ENCODE measurements around the gene NFIB.

The NFIB gene

GRCh38 chr9:14258156-14258555 lies 55.8 kb downstream of the NFIB start:
- H3K4me1 Mint-ChIP-seq (ENCODE audit: low read depth), result no peaks in the 10 kb centered on the region
- no peaks in the 10 kb centered on the region for H3K27me3 Mint-ChIP-seq (ENCODE audit: low read depth)
- DNase-seq (ENCODE audit: low spot score), result no peak
- no peaks in the 10 kb centered on the region for H3K36me3 Mint-ChIP-seq (ENCODE audit: low read depth)
- H3K27ac Mint-ChIP-seq, result no peak overlapping the region
- H3K4me3 Mint-ChIP-seq, result no peak overlapping the region
- no peaks in the 10 kb centered on the region for H3K9me3 Mint-ChIP-seq

GRCh38 chr9:14256588-14256987 lies 57.4 kb downstream of the NFIB start:
- no peak for DNase-seq (ENCODE audit: low spot score)
- Mint-ChIP-seq H3K27ac (no peak overlapping the region), H3K4me3 (no peak overlapping the region), H3K36me3 (ENCODE audit: low read depth) (no peaks in the 10 kb centered on the region), H3K9me3 (no peaks in the 10 kb centered on the region), H3K27me3 (ENCODE audit: low read depth) (no peaks in the 10 kb centered on the region), H3K4me1 (ENCODE audit: low read depth) (no peaks in the 10 kb centered on the region)

- Mint-ChIP-seq H3K36me3 (ENCODE audit: low read depth) (no peaks in the 10 kb centered on the region), H3K4me1 (ENCODE audit: low read depth) (no peaks in the 10 kb centered on the region), H3K27me3 (ENCODE audit: low read depth) (no peaks in the 10 kb centered on the region), H3K9me3 (no peaks in the 10 kb centered on the region), H3K4me3 (no peak overlapping the region), H3K27ac (no peak overlapping the region)
- DNase-seq (ENCODE audit: low spot score), result no peak
These were observed 62.5 kb downstream of the NFIB start for GRCh38 chr9:14251154-14252071.

GRCh38 chr9:14250794-14251153 lies 63.2 kb downstream of the NFIB start:
- H3K4me3 Mint-ChIP-seq, result no peak overlapping the region
- no peak for DNase-seq (ENCODE audit: low spot score)
- H3K36me3 Mint-ChIP-seq (ENCODE audit: low read depth), result no peaks in the 10 kb centered on the region
- no peaks in the 10 kb centered on the region for H3K9me3 Mint-ChIP-seq
- no peak overlapping the region for H3K27ac Mint-ChIP-seq
- no peaks in the 10 kb centered on the region for H3K4me1 Mint-ChIP-seq (ENCODE audit: low read depth)
- no peaks in the 10 kb centered on the region for H3K27me3 Mint-ChIP-seq (ENCODE audit: low read depth)

GRCh38 chr9:14249527-14249926 lies 64.4 kb downstream of the NFIB start:
- Mint-ChIP-seq H3K36me3 (ENCODE audit: low read depth) (no peaks in the 10 kb centered on the region), H3K4me1 (ENCODE audit: low read depth) (no peaks in the 10 kb centered on the region), H3K4me3 (no peak overlapping the region), H3K27ac (no peak overlapping the region), H3K9me3 (no peaks in the 10 kb centered on the region), H3K27me3 (ENCODE audit: low read depth) (no peaks in the 10 kb centered on the region)
- DNase-seq (ENCODE audit: low spot score), result no peak

GRCh38 chr9:14248149-14248548 lies 65.8 kb downstream of the NFIB start:
- no peaks in the 10 kb centered on the region for H3K36me3 Mint-ChIP-seq (ENCODE audit: low read depth)
- H3K4me1 Mint-ChIP-seq (ENCODE audit: low read depth), result no peaks in the 10 kb centered on the region
- no peaks in the 10 kb centered on the region for H3K9me3 Mint-ChIP-seq
- no peaks in the 10 kb centered on the region for H3K27me3 Mint-ChIP-seq (ENCODE audit: low read depth)
- H3K27ac Mint-ChIP-seq, result no peak overlapping the region
- no peak overlapping the region for H3K4me3 Mint-ChIP-seq
- DNase-seq (ENCODE audit: low spot score), result no peak

GRCh38 chr9:14247577-14247976 lies 66.4 kb downstream of the NFIB start:
- no peak overlapping the region for H3K4me3 Mint-ChIP-seq
- no peaks in the 10 kb centered on the region for H3K36me3 Mint-ChIP-seq (ENCODE audit: low read depth)
- no peak overlapping the region for H3K27ac Mint-ChIP-seq
- DNase-seq (ENCODE audit: low spot score), result no peak
- no peaks in the 10 kb centered on the region for H3K27me3 Mint-ChIP-seq (ENCODE audit: low read depth)
- no peaks in the 10 kb centered on the region for H3K9me3 Mint-ChIP-seq
- no peaks in the 10 kb centered on the region for H3K4me1 Mint-ChIP-seq (ENCODE audit: low read depth)

GRCh38 chr9:14246951-14247350 lies 67.0 kb downstream of the NFIB start:
- no peaks in the 10 kb centered on the region for H3K36me3 Mint-ChIP-seq (ENCODE audit: low read depth)
- no peaks in the 10 kb centered on the region for H3K9me3 Mint-ChIP-seq
- H3K4me1 Mint-ChIP-seq (ENCODE audit: low read depth), result no peaks in the 10 kb centered on the region
- no peak overlapping the region for H3K4me3 Mint-ChIP-seq
- H3K27me3 Mint-ChIP-seq (ENCODE audit: low read depth), result no peaks in the 10 kb centered on the region
- H3K27ac Mint-ChIP-seq, result no peak overlapping the region
- no peak for DNase-seq (ENCODE audit: low spot score)

- H3K27me3 Mint-ChIP-seq (ENCODE audit: low read depth), result no peaks in the 10 kb centered on the region
- H3K4me1 Mint-ChIP-seq (ENCODE audit: low read depth), result no peaks in the 10 kb centered on the region
- H3K9me3 Mint-ChIP-seq, result no peaks in the 10 kb centered on the region
- H3K36me3 Mint-ChIP-seq (ENCODE audit: low read depth), result no peaks in the 10 kb centered on the region
- no peak for DNase-seq (ENCODE audit: low spot score)
- H3K27ac Mint-ChIP-seq, result no peak overlapping the region
- no peak overlapping the region for H3K4me3 Mint-ChIP-seq
These were observed 67.9 kb downstream of the NFIB start for GRCh38 chr9:14245901-14246525.

- Mint-ChIP-seq H3K9me3 (no peaks in the 10 kb centered on the region), H3K27ac (no peak overlapping the region), H3K4me3 (no peak overlapping the region), H3K27me3 (ENCODE audit: low read depth) (no peaks in the 10 kb centered on the region), H3K36me3 (ENCODE audit: low read depth) (no peaks in the 10 kb centered on the region), H3K4me1 (ENCODE audit: low read depth) (no peaks in the 10 kb centered on the region)
- no peak for DNase-seq (ENCODE audit: low spot score)
These were observed 70.4 kb downstream of the NFIB start for GRCh38 chr9:14243514-14244042.

GRCh38 chr9:14242150-14242805 lies 71.7 kb downstream of the NFIB start:
- Mint-ChIP-seq H3K27me3 (ENCODE audit: low read depth) (no peaks in the 10 kb centered on the region), H3K4me3 (no peak overlapping the region), H3K27ac (no peak overlapping the region), H3K36me3 (ENCODE audit: low read depth) (no peaks in the 10 kb centered on the region), H3K9me3 (no peaks in the 10 kb centered on the region), H3K4me1 (ENCODE audit: low read depth) (no peaks in the 10 kb centered on the region)
- DNase-seq (ENCODE audit: low spot score), result no peak

- H3K36me3 Mint-ChIP-seq (ENCODE audit: low read depth), result no peaks in the 10 kb centered on the region
These were observed 73.4 kb downstream of the NFIB start for GRCh38 chr9:14240537-14240936.

GRCh38 chr9:14238518-14238917 lies 75.4 kb downstream of the NFIB start:
- H3K4me3 Mint-ChIP-seq, result no peak overlapping the region
- no peaks in the 10 kb centered on the region for H3K9me3 Mint-ChIP-seq
- no peak overlapping the region for H3K27ac Mint-ChIP-seq
- no peaks in the 10 kb centered on the region for H3K36me3 Mint-ChIP-seq (ENCODE audit: low read depth)
- no peaks in the 10 kb centered on the region for H3K27me3 Mint-ChIP-seq (ENCODE audit: low read depth)
- DNase-seq (ENCODE audit: low spot score), result no peak
- no peaks in the 10 kb centered on the region for H3K4me1 Mint-ChIP-seq (ENCODE audit: low read depth)

More at GRCh38 chr9:14240537-14240936, 73.4 kb downstream of the NFIB start:
- Mint-ChIP-seq H3K9me3 (no peaks in the 10 kb centered on the region), H3K4me1 (ENCODE audit: low read depth) (no peaks in the 10 kb centered on the region), H3K4me3 (no peak overlapping the region), H3K27me3 (ENCODE audit: low read depth) (no peaks in the 10 kb centered on the region), H3K27ac (no peak overlapping the region)
- no peak for DNase-seq (ENCODE audit: low spot score)

- no peaks in the 10 kb centered on the region for H3K36me3 Mint-ChIP-seq (ENCODE audit: low read depth)
- H3K4me3 Mint-ChIP-seq, result no peak overlapping the region
- no peak overlapping the region for H3K27ac Mint-ChIP-seq
- H3K27me3 Mint-ChIP-seq (ENCODE audit: low read depth), result no peaks in the 10 kb centered on the region
- H3K4me1 Mint-ChIP-seq (ENCODE audit: low read depth), result no peaks in the 10 kb centered on the region
- H3K9me3 Mint-ChIP-seq, result no peaks in the 10 kb centered on the region
- no peak for DNase-seq (ENCODE audit: low spot score)
These were observed 75.9 kb downstream of the NFIB start for GRCh38 chr9:14238079-14238478.
